ENCODE results near the gene TMED3. TPM values are rescaled to one million over a fixed set of nuclear protein-coding genes. Genes with fewer than 3 reads are reported as not detected.

The TMED3 gene
- total and polyA plus RNA-seq, 2 donors (not counting 3 experiments of a cell fraction or from before 2014, with no cell fraction given) = 105 to 322 TPM

DNA sequence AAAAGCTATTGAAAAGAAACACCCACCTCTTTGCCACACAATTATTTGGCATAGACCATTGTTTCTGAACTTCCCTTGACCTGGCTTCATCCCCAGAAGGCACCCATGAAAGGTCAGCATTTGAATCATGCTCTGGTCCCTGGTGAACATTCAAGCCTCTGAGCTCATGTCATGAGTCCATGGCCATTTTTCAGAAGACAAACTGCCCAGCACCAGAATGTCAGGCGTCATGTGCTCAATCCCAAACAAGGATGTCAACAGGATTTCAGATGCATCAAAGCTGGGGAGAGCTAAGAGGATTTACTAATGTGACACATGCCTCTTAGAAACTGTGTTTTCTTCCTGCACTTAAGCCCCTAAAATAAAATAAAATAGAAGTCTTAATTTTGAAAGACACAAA is 41.3 kb downstream of the TMED3 start:
- H3K9me3 ChIP-seq (replicated peaks; ENCODE audit: control insufficient read depth, insufficient read depth, low read length) = no peaks in the 10 kb centered on the region
- no peak for DNase-seq (ENCODE audit: low read depth, low spot score)
- H3K4me2 ChIP-seq (ENCODE audit: insufficient read depth, low read length) = no peak overlapping the region
- BruUV-seq (replicated peaks) = no TSS peak
- POLR2A ChIA-PET = no interaction called here
- no peaks in the 10 kb centered on the region for H4K20me1 ChIP-seq (replicated peaks; ENCODE audit: control insufficient read depth, extremely low read depth, insufficient read depth, low read length)
- H3K36me3 ChIP-seq (ENCODE audit: control insufficient read depth in 2 of 2, extremely low read depth in 1 of 2, insufficient read depth in 2 of 2, low read length in 2 of 2) = no peaks in the 10 kb centered on the region
- no peak overlapping the region for H3K27ac ChIP-seq (ENCODE audit: insufficient read depth, low read depth, low read length)
- no peaks in the 10 kb centered on the region for H3K9me1 ChIP-seq (replicated peaks; ENCODE audit: control insufficient read depth, extremely low read depth, insufficient read depth, low read length)
- intact Hi-C loops (cut with micrococcal nuclease) = no loop called here
- FAIRE-seq = no peak
- H3K79me2 ChIP-seq (ENCODE audit: control insufficient read depth, insufficient read depth, low read length) = no peaks in the 10 kb centered on the region
- dilution Hi-C loops (cut with MboI; ENCODE audit: extremely low pct_ligation_motif_present, low sequenced_read_pairs) = no loop called here
- no peak overlapping the region for H2AFZ ChIP-seq (ENCODE audit: low read depth, low read length)
- H3K27me3 ChIP-seq (ENCODE audit: control insufficient read depth in 2 of 2, insufficient read depth in 2 of 2, low read length in 2 of 2) = no peaks in the 10 kb centered on the region
- no peak overlapping the region for H3K9ac ChIP-seq (replicated peaks; ENCODE audit: extremely low read depth, insufficient read depth, low read length)
- no peaks in the 10 kb centered on the region for H3K4me1 ChIP-seq (ENCODE audit: control insufficient read depth, extremely low read depth, insufficient read depth, low read length)
- TF ChIP-seq JUN (IDR thresholded peaks at IDR 0.05; ENCODE audit: borderline replicate concordance, insufficient read depth, insufficient read length, low read depth) (no peak), GATA2 (IDR thresholded peaks at IDR 0.05; ENCODE audit: insufficient read depth, insufficient read length, low read depth, low read length) (no peak), MYC (IDR thresholded peaks at IDR 0.05; ENCODE audit: low read depth, low read length) (no peak), FOS (IDR thresholded peaks at IDR 0.05; ENCODE audit: borderline replicate concordance, insufficient read depth, low read length) (no peak), EZH2 (IDR thresholded peaks at IDR 0.05; ENCODE audit: borderline replicate concordance, low read depth, low read length, severe bottlenecking) (no peak), POLR2AphosphoS5 (IDR thresholded peaks at IDR 0.05; ENCODE audit: insufficient read depth, low read depth, low read length) (no peak), POLR2A (IDR thresholded peaks at IDR 0.05; ENCODE audit: low read depth, low read length) (no peak)
- TF ChIP-seq, protein P1, sequence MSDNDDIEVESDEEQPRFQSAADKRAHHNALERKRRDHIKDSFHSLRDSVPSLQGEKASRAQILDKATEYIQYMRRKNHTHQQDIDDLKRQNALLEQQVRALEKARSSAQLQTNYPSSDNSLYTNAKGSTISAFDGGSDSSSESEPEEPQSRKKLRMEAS (IDR thresholded peaks at IDR 0.05; ENCODE audit: insufficient read depth, insufficient read length) = no peak
- TF ChIP-seq, protein P2, sequence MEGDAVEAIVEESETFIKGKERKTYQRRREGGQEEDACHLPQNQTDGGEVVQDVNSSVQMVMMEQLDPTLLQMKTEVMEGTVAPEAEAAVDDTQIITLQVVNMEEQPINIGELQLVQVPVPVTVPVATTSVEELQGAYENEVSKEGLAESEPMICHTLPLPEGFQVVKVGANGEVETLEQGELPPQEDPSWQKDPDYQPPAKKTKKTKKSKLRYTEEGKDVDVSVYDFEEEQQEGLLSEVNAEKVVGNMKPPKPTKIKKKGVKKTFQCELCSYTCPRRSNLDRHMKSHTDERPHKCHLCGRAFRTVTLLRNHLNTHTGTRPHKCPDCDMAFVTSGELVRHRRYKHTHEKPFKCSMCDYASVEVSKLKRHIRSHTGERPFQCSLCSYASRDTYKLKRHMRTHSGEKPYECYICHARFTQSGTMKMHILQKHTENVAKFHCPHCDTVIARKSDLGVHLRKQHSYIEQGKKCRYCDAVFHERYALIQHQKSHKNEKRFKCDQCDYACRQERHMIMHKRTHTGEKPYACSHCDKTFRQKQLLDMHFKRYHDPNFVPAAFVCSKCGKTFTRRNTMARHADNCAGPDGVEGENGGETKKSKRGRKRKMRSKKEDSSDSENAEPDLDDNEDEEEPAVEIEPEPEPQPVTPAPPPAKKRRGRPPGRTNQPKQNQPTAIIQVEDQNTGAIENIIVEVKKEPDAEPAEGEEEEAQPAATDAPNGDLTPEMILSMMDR (IDR thresholded peaks at IDR 0.05; ENCODE audit: extremely low read depth in 1 of 2, insufficient read depth in 1 of 2, low read depth in 1 of 2, low read length in 2 of 2) = no peak
- CTCF ChIA-PET = interaction anchor here (0.8 to 1.4 kb wide), 4 partner anchors 12 to 501 kb away, joined by 4 to 6 read pairs (median 4); no protein-coding TSS in a partner anchor
- H3K4me3 ChIP-seq (replicated peaks in 1 of 3; ENCODE audit: insufficient read depth in 1 of 3, low read depth in 1 of 3, low read length in 3 of 3) = no peak overlapping the region
